GM21529 (cell line): ENCODE results near the gene RAX.

Experiments used
- ATAC-seq: cut with Tn5 transposase; IDR thresholded peaks from one replicate; pipeline ENCODE4 v1.9.1; 2021; ENCODE audit not compliant: unreplicated experiment

Gene RAX

DNA sequence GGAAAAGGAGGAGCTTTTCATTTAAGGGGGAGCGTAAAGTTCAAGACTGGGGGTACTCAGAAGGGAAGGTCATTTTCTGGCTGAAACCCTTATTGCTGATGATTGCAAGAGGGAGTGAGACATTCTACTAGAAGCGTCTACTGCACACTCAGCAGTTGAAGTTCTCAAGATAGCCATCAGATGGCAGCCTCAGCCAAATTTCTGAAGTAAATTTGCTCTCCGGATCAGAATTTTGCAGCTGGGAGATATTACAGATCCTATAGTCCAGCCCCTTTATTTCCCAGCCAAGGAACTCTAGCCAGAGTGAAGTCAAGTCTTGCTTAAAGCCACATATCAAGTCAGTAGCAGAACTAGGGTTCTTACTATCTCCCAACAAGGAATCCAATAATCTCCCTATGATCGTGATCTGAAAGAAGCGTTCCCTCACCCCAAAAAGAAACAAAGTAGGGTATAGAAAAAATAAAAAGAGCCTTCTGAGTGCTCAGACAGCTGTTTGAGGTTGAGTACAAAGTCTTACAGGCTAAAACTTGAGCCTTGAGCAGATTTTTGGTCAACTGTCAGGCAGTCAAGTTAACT is 24.0 kb downstream of the RAX start:
- ATAC-seq, result no peak

DNA sequence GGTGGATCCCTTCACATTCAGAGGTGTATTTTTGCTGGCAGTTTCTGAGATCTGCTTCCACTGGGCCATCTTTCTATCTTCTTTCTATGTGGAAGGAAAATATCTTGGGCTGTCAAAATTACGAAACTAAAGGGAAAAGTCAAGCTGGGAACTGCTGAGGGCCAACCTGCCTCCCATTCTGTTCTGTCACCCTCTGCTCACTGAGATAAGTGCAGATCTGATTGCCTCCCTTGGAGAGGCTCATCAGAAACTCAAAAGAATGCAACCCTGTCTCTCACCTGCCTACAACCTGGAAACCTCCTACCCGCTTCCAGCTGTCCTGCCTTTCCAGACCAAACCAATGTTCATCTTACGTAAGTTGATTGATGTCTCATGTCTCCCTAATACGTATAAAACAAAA is 26.5 kb downstream of the RAX start:
- ATAC-seq, result no peak

DNA sequence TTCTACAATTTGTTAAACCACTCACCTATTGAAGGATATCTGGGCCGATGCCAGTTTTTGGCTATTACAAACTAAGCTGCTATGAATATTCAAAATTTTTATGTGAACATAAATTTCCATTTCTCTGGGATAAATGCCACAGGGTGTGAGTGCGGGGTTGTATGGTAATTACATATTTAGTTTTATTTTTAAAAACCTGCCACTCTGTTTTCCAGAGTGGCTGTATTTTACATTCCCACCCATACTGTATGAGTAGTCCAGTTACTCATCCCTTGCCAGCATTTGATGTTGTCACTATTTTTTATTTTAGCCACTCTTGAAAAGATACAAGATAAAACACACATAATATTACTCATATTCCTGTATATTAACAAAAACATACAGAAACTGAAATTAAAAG is 30.3 kb downstream of the RAX start:
- ATAC-seq, result no peak

DNA sequence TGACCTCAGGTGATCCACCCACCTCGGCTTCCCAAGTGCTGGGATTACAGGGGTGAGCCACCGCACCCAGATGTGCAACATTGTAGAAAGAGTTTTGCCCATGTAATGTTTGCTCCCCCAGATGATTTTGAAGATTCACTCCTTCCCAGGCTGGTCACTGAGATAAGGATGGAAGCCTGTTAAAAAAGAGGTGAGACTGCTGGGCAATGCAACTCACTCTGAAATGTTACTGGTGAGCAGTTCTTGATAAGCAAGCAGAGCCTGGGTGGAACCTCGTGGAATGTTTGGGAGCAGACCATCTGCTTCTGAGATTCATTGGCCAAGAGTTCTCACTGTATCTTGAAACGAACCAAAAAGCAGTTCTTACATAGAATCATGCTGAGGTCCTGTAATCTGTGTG is 33.6 kb downstream of the RAX start:
- ATAC-seq, result no peak

DNA sequence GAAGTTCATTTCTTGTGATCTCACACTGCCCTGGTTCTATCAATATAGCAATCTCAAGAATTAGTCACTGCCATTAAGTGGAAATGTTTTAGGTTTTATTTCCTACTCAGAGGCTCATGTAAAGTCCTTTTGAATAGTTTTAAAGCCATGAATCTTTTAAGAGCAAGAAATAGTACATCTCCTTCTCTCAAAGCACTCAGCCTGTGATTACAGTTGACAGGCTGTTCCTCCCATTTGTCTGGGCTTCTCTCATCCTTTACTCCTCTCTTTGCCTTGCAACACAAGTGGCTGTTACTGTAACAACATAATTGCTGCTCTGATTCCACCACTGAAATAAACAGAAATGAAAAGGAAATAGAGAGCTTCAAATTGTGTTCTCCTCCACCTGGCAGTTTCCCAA is 34.9 kb downstream of the RAX start:
- no peak for ATAC-seq

DNA sequence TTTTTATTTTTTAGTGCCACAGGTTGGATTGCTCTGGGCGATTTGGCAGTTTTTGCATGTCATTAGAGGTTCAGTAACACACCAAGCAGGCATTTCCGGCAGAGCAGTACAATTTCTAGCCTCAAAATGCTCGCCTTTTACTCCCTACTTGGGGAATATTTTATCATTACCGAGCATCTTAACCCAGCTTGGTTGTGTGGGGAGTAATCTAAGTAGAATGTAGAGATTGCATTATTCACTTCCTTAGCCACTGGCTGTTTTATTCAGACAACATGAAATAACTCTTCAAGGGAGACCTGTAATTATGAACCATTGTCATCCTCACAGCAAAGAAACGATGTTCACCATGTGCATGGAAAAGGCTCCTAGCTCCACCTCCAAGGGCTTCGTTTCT is 40.2 kb downstream of the RAX start:
- ATAC-seq, result no peak

DNA sequence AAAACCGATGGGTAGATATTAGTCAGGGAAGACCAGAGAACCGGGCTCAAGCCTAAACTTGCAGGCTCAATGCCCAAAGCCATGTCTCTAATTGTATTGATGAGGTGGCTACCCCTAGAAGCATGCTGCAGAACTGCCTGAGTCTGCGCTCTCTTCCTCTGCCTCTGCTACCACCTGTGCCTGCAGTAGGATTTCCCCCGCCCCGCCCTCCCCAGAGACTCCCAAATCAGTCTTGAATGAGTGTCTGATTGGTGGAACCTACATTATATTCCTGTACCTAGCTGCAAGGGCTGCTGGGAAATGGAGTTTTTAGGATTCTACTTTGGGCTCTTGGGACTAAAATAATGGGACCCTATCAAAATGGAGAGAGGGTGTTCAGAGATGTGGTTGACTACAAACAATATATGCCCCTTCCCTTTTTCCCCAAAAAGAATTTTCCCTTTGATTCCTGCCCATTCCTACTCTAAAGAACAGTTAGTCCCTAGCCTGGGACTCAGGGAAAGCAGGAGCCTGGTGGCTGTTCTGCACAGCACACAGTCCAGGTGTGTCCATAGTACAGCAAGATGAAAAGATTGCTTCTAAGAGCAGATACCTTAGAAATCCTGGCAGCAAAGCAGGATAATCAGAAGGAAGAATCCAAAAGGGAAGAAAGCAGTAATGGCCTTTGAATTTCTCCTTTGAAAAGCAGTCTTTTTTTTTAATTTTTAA is 40.8 kb downstream of the RAX start:
- ATAC-seq, result no peak

DNA sequence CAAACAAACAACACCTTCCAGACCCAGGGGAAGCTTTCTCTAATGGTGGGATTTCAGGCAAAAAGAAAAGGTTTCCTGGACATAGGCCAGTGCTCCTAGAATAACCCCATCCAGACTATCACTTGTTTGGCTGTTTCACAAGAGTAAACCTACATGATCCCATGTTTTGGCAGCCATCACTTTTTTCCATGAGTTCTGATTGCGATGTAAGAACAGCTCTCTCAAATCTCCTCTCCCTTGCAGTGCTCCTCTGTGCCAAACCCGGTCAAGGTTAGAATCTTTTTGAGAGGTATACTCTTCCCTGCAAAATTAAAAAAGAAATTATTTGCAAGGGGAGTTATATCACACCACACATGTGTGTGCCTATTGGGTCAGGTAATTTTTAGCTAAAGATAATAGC is 41.4 kb downstream of the RAX start:
- no peak for ATAC-seq

DNA sequence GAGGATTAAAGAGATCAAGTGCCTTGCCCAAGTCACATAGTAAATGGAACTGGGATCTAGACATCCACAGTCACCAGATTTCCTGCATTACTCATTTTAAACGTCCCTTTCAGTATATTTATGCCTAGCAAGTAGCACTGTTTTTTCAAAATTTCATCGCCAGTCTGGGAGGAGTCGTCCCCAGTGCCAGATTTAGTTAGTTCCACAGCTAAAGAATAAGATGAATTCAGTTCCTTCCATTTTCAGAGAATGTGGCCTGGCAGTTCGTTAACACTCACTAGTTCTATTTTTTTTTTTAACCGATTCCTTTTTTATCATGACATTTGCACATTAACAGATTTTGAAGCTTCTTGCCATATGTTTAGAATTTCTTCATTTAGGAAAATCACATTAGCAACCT is 42.1 kb downstream of the RAX start:
- ATAC-seq, result no peak

DNA sequence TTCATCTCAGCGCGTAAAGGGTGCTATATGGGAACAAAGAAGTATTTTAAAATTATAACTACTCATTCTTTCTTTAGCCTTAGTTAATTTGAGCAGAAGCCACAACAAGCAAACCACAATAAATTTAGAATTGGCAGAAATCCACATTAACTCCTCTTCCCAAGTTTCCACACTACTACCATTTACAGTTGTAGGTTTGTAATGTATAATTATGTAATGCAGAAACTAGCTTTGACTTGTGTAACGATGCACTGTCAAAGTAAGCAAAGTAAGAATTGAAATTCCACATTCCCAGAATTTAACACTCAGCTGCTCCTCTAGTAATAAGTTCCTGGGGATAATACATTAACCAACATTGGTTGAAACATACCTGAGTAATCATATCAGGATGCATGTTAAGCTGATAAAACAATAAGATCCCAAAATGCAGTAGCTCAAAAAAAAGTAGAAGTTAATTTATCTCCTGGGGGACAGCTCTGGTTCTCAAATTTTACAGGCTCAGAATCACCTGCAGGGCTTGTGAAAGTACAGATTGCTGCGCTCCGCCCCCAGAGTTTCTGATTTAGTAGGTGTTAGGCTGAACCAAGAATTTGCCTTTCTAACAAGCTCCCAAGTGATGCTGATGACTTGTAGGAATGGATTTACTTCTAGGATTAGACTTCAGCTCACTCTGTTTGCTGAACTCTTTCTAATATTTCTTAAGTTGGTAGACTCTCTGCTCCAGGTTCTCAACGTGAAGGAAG is 43.4 kb downstream of the RAX start:
- no peak for ATAC-seq

DNA sequence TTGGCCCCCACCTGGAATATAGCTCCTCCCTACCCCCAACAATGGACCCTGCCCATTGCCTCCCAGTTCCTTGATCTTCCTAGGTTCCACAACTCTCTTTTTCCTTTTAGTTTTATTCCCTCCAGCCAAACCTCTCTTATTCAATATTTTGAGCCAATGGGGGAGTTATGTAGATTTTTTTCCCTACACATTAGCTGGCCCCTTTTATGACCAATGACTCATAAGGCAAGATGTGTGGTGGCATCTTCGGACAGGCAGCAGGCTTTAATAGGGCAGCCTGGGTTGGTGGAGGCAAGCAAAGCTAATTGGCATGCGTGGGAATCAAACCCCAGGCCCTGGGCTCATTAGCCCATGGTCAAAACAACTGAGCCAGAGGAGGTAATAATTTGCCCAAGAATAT is 44.1 kb downstream of the RAX start:
- no peak for ATAC-seq

DNA sequence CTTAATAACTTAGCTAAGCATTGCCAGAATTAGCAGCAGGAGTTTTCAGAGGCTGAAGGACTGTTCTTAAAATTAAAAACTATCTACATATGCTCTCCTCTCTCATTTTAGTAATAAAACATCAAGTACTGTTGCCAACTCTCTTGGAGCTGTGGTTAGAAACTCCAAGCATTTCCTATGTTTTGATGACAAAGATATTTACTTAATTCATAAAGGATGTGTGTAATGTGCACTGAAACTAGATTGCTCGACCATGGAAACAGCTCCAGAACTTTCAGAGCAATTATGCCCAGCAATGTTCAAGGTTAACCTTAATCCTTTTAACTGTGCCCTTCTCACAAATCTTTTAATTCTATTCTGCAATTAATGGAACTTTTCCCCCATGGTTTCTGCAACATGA is 44.9 kb downstream of the RAX start:
- ATAC-seq, result no peak

DNA sequence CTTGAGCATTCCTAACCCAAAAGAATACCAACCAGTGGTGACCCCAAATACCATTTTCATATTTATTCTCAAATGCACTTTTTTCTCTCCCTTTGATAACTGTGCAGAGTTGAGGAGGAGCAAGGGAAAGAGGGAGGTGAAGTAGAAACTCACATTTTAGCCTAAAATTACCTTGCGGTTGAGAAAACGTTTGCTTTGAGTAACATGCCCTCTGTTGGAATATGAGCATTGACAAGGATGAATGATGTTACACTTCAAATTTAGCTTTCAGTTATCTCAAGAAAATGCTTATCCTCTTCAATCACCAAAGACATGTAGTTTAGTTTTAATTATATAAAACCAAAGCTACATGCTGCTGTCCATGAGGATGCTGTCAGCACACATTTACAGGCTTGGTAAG is 50.9 kb downstream of the RAX start:
- no peak for ATAC-seq

DNA sequence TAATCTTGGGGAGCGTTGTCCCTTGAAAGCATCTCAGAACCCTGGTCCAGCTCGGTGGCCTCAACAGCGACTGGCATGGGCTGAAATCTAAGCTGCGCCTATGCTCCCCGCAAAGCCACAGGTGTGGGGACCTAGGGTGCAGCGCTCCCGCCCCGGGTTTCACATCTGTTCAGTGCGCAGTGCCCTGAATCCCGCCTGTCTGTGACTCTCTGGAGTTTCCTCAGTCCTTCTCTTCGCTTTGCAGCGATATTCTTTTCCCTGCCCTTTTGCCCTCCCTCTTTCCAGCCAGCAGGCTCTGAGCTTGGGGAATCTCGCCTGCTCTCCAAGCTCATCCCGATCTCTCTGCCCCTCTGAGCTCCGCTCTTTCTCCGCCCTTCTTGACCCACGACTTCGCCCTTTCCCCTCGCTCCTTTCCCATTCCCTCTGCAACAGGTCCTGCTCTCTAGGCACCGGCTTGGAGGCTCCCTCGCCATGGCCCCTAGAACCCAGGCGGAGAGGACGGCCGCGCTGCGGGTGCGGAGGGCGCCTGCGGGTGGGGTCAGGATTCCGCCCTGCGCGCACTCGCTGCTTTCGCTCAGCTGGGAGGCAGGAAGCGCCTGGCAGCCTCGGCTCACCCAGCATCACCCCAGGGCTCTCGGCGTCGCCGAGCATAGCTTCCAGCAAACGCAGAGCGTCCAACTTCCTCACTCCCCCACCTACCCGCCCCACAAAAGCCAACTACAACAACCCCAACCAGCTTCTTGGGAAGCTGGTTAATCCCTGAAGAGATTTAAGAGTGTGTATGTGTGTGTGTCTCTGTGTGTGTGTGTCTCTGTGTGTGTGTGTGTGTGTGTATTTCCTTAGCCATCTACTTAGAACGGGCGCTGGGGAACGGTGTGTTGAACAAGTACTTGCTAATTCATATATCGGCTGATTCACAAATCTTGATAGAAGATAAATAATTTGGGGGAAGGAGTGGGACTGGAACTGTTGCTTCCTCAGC is 52.2 kb downstream of the RAX start:
- ATAC-seq, result no peak

DNA sequence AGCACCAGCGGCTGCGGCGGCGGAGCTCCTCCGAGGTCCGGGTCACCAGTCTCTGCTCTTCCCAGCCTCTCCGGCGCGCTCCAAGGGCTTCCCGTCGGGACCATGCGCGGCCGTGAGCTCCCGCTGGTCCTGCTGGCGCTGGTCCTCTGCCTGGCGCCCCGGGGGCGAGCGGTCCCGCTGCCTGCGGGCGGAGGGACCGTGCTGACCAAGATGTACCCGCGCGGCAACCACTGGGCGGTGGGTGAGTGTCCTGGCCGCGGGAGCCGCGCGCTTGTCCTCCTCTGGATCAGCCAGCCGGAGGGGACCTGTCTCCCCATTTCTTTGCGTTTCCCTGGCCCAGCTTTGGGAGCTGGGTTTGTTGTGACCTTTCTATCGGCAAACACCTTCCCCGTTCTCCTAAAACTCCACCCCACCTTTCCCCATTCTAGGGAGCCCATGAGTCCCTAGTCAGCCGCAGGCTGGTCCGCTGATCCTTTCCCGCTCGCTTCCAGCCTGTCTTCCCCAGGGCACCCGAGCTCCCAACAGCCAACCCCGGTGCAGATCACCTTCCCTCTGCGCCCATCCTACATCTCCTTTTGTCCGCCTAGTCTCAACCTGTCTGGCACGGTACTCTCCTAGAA is 53.0 kb downstream of the RAX start:
- ATAC-seq, result no peak

DNA sequence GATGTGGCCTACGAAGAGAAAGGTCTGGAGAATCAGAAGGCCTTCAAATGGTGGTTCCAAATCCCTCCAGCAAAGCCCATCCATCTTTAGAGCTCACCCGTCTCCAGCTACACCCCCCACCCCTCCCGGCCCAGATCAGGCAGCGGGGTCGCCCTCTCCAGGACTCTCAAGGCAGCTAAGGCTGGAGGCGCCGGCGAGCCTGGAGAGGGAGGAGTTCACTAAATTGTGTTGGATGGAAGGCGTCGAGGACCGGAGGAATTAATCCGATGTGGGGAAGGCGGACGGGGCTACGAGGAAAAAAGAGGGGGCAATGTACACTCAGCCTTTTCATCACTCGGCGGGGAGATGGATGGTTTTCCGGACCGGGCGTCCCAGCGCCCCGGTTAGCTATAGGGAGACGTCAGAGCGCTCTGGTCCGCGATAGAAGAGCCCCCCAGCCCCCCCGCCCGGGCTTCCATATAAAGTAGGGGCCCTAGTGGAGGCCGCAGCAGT is 53.5 kb downstream of the RAX start, which contains the start of gene GRP:
Gene GRP (plus strand): TSS at position 487 of the 492 bp plus-strand sequence. CDS start 108 bp downstream, outside the sequence.
- ATAC-seq, result no peak

DNA sequence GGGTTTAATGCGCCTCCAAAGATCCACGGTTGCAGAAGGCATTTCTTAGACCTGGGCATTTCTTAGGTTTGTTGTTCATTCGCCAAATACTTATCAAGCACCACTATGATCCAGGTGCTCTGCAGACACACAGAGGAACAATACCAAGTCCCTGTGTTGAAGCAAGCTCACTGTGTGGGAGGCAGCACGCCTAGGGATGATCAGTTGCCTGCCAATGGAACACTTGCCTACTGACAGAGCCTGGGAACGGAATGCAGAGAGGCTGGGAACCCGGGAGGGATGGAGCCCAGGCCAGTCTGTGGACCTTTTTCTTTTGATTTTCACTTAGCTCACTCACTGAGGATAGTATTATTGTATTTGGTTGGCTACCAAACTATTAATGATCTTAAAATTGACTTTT is 55.2 kb downstream of the RAX start:
- no peak for ATAC-seq
